HG03575 (cell line): Measurements from ENCODE around the gene ERAP2.

Source experiments
- ATAC-seq: cut with Tn5 transposase; IDR thresholded peaks from one replicate; pipeline ENCODE4 v1.9.1; 2021; ENCODE audit not compliant: unreplicated experiment, insufficient number of reproducible peaks, low FRiP score; ENCODE audit errors: extremely low read depth

The ERAP2 gene

DNA sequence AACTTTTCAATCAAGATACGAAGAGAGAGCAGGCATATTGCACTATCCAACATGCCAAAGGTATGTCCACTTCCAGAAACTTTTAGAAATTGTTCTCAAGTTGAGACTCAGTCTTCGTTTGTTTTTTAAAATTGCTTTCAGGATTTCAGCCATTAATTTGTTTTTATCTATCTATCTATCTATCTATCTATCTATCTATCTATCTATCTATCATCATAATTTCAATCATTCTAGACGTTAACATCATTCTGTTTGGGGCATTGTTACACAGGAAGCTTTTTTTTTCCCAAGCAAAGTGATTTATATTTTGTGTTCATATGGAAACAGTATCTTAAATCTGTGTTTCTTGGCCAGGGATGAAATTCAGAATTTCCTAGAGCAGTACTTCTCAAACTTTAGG lies 7.6 kb downstream of the ERAP2 start:
- no peak for ATAC-seq

DNA sequence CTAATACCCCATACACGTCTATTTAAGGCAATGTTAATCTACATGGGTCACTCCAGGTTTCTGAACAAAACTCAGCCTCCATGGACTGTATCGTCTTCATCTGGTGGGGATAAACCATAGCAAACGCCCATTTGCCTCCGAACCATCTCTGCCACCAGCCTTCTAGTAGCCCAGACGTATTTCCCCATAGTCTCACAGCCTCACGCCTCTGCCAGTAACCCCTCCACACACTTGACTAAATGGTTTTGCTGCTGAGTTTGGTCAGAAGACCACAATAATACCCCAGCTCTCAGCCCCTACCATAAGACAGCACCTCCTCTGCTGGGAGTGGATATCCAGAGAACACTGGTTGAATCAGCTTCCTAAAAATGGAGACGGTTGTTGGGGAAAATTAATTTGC lies 8.7 kb downstream of the ERAP2 start:
- no peak for ATAC-seq

DNA sequence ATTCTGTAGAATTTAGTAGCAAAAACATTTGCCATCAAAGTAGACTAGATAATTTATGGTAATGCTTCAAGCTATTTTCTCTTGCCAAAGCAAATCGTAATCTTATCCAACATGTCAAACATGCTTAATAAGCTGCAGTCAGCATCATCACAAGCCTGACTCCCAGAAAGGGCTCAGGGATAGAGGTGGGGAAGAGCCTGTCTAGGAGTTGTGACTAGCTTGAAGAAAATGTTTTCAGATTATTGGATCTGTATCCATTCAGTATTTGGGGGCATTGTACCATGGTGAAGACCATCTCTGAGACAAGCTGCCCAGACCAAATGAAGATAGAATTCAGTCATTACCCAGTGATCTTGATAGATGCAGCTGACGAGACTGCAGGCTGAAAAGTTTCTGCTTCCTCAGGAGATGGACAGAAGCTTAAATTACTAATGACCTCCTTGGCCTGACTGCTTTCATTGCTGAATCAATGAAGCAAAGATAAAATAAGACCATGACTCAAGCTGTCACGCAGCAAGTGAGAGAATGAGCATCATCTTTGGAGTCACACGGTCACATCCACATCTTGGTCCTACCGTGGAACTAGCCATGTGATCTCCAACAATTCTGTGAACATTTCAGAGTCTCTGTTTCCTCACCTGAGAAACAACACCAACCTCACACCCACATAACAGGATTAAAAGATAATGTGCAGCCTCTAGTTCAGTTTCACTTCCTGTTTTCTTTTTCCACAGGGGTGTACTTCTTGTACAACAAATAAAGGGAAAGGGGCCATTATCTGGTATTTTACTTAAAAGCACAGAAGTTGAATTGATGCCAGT lies 9.4 kb downstream of the ERAP2 start:
- peak; percentile 88 for ATAC-seq

DNA sequence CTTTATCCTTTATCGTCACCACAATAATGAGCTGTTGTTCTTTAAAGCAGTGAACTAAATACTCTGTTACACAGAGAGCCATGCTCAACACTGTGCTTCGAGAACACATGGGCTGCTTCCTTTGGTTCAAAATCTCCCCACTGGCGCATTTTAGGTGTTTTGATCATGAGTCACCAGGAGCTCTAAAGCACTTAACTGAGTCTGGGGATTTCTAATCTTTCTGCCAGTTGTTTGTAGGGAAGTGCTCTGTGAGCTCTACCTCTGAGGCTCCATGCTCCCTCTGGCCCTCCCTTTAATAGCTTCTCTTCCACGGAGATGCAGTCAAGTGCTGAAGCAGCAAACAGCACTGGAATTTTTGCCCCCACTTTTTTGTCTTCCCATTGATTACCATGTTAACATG lies 17.0 kb downstream of the ERAP2 start:
- no peak for ATAC-seq

DNA sequence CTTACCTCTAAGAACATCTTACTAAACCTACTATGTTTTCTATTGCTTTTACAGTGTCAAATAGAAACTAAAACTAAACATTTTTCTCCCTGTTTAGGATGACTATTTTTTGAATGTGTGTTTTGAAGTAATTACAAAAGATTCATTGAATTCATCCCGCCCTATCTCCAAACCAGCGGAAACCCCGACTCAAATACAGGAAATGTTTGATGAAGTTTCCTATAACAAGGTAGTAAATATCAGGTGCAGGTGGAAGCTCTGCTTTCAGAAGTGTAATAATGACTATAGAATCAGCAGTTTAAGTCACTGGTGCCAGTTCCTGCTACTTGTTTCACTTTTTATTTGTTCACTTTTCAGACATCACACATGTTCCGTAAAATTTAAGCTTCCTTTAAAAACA lies 20.0 kb downstream of the ERAP2 start:
- ATAC-seq, result peak; percentile 30

DNA sequence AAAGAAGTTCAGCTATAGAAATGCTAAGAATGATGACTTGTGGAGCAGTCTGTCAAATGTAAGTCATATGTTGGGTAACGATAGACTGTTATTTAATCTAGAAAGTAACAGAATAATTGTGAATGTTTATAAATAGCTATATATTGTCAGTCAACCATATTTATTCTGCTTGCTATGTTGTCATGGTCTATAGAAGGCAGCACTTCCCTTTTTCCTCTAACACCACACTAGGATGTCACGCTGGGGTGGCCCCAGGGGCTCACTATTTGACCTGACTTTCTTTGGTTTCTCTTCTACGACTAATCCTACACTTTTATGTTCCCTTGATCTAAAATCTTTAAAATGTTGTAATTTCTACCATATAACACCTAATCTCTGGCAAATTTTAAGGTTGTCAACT lies 20.5 kb downstream of the ERAP2 start:
- peak; percentile 87 for ATAC-seq

DNA sequence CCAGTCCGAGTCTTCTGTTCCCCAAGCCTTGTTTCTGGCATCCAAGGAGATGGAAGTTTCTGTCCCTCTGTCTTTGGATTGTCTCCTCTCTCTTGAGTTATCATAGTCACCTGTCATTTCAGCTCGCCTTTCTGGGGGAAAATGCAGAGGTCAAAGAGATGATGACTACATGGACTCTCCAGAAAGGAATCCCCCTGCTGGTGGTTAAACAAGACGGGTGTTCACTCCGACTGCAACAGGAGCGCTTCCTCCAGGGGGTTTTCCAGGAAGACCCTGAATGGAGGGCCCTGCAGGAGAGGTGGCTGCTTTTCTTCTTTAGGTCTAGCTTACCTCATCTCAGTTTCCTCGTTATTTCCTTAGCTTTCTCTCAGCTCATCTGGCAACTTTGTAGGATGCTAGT lies 25.1 kb downstream of the ERAP2 start:
- no peak for ATAC-seq

DNA sequence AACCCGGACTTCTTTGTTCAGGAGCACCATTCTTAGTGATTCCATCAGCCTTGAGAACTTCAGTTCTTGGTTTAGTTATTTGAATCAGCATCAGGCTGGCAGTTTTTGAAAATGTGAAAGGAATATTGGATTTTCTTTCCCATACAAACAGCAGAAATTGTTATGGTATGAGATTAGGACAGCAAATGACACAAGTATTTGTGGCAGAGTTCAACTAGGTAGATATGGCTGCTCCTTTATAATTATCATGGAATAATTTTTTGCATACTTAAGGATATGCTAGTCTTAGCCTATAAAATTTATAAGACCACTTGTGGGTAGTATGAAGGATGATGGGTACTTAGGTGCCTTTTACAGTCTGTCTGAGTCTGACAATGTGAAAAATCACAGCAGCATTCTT lies 25.5 kb downstream of the ERAP2 start:
- ATAC-seq, result no peak

DNA sequence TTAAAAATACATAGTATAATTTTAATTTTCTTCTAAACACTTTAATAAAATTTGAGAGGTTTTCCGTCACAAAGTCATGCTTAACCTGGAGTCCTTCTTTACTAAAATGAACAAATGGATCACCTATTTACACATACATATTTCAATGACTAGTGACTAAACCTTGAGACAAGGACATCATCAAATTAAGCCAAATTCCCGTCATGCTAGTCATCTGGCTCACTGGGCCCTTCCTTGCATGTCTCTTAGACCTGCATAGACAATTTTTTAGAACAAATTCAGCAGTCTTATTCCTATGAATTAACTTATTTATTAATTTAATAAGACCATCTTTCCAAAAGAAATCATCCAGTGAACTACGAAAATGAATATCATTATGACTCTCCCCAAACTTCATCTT lies 26.6 kb downstream of the ERAP2 start:
- ATAC-seq, result no peak

DNA sequence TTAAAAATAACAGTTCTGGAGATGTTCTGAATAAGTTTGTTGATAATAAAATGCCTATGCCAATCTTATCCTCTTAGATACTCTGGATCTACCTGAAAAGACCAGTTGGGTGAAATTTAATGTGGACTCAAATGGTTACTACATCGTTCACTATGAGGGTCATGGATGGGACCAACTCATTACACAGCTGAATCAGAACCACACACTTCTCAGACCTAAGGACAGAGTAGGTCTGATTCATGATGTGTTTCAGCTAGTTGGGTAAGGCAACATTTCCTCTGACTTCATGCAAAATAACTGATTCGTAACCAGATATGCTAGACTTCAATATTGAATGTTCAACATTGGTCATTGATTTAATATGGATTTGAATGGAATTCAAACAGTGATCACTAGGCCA lies 27.0 kb downstream of the ERAP2 start:
- no peak for ATAC-seq

DNA sequence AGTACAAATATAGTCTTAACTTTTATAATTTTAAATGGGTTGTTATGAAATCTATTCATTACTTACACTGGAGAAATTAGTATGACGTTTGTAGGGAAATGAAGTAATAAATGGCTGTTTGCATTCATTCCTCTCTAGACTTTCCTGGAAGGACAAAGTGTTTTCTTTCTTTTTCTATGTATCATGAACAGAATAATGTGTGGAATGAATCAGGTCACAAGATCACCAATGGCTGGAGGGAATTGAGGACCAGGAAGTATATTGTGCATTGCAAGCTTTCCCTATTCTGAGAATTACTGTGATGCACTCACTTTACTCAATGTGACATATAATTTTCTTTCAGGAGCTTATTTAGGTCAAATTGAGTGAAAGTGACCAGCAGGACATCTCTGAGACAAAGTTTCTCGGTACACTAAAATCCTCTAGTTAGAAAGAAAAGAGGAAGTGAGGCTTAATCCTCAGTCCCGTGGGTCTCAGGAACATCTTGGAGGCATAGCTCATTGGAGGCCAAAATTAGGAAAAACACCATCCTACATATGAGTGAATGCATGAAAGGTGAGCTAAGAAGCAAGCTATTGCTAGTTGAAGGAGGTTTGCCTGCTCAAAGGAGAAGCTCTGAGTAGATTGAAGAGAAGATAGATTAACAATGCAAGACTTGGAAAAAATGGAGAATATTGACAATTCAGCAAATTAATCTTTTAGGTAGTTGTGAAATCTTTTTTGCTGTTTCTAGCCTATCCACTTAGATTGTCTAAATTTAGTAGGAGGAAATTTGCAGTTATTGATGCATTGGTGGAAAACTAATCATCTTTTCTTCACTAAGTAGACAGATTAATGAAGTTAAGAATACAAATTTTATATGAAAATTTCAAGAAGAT lies 28.0 kb downstream of the ERAP2 start:
- no peak for ATAC-seq

DNA sequence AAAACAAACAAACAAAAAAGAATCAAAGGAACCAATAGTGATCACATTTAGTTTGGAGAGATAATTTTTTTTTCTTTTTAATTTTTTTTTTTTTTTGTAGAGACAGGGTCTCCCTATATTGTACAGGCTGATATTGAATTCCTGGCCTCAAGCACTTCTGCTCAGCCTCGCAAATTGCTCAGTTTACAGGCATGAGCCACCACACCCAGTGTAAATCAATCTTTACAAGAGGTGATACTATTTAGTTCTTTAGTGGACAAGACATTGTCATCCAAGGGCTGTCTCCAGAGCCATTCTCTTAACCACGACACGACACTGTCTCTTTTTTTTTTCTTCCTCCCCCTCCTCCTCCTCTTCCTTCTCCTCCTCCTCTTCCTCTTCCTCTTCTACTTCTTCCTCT lies 29.6 kb downstream of the ERAP2 start:
- ATAC-seq, result no peak

DNA sequence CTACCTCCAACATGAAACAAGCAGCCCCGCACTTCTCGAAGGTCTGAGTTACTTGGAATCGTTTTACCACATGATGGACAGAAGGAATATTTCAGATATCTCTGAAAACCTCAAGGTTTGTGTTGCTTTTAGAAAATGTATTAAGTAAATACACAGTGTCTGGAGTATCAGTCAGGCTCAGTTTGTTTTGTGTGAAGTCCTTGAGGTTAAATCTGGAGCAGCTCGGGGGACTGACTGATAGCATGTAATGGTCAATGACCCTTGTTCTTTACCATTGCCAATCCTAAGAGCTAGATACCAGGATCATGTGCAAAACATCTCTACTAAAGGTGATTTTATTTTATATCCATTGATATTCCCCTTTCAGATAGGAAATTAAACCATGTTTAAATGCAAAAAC lies 32.7 kb downstream of the ERAP2 start:
- ATAC-seq, result no peak

DNA sequence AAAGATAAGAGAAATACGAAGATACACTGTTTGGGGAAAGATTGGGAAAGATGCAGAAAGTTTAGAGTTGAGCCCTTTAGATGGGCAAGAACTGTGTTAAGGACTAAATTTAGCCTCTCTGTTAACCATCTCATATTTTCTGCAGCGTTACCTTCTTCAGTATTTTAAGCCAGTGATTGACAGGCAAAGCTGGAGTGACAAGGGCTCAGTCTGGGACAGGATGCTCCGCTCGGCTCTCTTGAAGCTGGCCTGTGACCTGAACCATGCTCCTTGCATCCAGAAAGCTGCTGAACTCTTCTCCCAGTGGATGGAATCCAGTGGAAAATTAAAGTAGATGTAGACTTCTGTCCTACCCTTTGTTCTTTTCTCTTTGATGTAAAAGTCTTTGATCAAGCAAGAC lies 33.1 kb downstream of the ERAP2 start:
- no peak for ATAC-seq

DNA sequence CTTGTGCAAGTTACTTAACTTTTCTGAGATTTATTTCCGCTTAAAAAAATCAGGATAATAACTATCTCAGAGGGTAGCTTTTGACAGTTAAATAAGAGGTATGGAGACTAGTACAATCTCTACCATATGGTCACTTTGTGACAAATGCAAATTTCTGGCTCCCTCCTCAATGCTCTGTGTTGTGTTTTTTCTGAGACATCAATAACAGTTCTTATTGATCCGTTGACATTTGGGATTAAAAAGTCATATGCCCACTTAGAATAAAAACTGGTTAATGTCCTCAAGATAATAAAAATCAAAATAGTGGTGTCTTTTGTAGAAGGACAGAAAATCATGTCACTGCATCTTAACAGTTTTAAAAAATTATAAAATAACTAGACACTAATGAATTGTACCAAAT lies 34.8 kb downstream of the ERAP2 start:
- no peak for ATAC-seq

DNA sequence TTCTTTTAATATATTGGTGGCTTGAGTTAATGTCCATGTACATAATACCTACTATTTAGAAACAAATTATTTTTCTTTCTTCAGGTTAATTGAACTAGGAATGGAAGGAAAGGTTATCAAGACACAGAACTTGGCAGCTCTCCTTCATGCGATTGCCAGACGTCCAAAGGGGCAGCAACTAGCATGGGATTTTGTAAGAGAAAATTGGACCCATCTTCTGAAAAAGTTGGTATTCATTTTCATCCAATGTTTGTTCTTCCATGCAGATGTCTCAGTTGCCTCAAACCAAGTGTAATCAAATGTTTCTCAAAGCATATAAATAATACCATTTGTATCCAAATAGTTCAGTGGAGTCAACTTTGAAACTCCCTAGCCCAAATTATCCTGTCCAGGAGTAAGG lies 36.9 kb downstream of the ERAP2 start:
- ATAC-seq, result no peak

DNA sequence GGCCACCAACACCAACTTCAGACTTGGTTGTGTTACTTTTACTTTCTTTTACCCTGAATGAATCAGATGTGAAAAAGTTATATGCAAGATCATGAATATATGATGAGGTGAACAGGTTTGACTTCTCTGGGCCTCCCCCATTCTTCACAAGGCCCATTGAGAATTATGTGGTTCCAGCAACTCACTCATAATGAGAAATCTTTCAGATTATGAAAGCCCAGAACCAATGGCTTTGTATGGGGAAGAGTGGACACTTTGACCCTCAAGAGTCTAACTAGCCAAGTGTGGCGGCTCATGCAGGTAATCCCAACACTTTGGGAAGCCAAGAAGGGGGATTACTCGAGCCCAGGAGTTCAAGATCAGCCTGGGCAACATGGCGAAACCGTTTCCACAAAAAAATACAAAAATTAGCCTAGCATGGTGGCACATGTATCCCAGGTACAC lies 43.5 kb downstream of the ERAP2 start:
- peak; percentile 34 for ATAC-seq

DNA sequence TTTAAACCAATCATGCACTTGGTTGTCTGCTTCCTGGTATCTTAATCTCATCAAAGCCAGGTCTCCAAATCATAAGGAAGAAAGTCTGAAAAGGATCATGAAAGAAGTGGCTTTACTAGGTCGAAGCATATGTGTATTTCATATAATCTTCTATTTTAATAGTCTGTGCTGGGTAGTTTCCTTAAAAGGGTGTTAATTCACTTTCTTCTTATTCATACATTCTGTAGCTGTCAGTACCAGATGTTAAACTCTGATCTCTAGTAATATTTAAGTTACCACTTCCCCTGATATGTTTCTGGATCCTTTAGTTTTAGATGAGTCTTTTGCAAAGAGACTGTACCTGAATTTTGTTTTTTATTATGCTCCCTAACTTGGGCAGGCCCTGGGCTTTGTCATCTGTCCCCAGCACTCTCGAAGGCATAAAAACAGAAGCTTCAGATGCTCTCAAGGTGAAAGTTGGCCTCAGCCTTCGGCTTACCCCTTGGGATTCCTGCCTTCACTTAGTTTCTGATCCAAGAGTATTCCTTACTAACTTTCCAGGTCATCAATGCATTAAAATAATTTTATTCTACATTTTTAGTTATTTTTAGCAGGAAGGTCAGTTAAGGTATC lies 44.5 kb downstream of the ERAP2 start:
- ATAC-seq, result no peak

DNA sequence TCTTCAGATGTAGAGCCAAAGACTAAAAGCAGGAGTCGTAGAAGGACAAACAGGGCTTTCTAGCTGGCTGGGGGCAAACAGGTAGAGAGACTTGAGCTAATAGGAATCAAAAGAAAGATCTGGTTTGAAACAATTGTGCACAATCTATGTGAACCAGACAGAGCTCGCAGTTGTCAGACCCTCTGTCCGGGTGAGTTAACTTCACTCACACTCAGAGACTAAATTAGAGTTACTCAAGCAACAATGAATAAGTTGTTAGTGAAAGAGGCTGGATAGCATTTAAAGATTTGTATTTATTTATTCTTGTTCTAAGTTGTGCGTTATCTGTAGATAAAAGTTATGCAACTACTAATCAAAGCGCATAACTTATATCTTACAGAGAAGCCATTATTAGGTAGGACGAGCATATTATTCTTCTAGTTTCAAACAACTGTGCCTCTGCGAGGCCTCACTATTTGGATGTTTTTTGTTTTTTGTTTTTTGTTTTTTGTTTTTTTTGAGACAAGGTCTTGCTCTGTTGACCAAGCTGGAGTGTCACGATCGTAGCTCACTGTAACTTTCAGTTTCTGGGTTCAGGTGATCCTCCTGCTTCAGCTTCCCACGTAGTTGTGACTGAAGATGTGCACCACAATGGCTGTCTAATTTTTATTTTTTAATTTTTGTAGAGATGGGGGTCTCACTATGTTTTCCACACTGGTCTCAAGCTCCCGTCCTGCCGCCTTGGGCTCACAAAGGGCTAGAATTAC lies 46.4 kb downstream of the ERAP2 start:
- no peak for ATAC-seq
